HepG2 (cell line): Measurements from ENCODE around the gene RPA1. TPM values are rescaled to one million over a fixed set of nuclear protein-coding genes. Genes with fewer than 3 reads are reported as not detected.

Source experiments
- ATAC-seq: fragments of 200-7000 bp; cut with Tn5 transposase; 3 replicates; pipeline ENCODE4 v1.9.1; 2020; ENCODE audit warnings: mild to moderate bottlenecking, moderate library complexity
- BruUV-seq: library from RNA; stranded (reverse); fragments of 400-500 nt; replicated peaks from 2 replicates; lab custom pipeline; 2021; lab: Mats Ljungman, UMichigan
- CTCF ChIA-PET: fragments of 300-600 bp; formaldehyde crosslinking; extraction: SDS; loops from one replicate; lab custom pipeline; 2021; ENCODE audit warnings: low total read pairs, inconsistent platforms, low intra/inter-chr PET ratio; lab: Yijun Ruan, JAX
- POLR2A ChIA-PET: fragments of 350-600 bp; sonication (Branson Sonifier 250); formaldehyde crosslinking; loops from one replicate; lab custom pipeline; 2020; ENCODE audit warnings: antibody characterized with exemption, inconsistent platforms; lab: Yijun Ruan, JAX
- DNase-seq: peaks from one replicate; pipeline ENCODE4 v3.0.0-alpha.2; 2015; ENCODE audit warnings: low spot score
- FAIRE-seq: peaks from 3 replicates; lab custom pipeline; 2011; peaks lifted over from hg19 to GRCh38; lab: Jason Lieb, UNC
- H2AFZ ChIP-seq: one replicate; pipeline ENCODE4 v1.6.1; 2011; ENCODE audit warnings: low read length, inconsistent platforms
- H3K27ac ChIP-seq: fragments of 300-600 bp; 3 replicates; pipeline ENCODE4 v1.8.0; 2011; ENCODE audit warnings: mixed run types, mild to moderate bottlenecking, mixed read lengths, low read length, inconsistent platforms; ENCODE audit not compliant: insufficient read depth; ENCODE audit errors: extremely low read length
- H3K27me3 ChIP-seq, 2 experiments: fragments of 200-600 bp in 1 of 2; 2 replicates in 1 of 2; 3 replicates in 1 of 2; pipeline versions ENCODE4 v1.6.0 to v1.8.0; 2011; ENCODE audit warnings: low read length in 2 of 2, mild to moderate bottlenecking in 2 of 2, moderate library complexity in 2 of 2, inconsistent platforms in 1 of 2; ENCODE audit not compliant: insufficient read depth in 2 of 2, control insufficient read depth in 1 of 2
- H3K36me3 ChIP-seq, 2 experiments: fragments of 200-600 bp in 1 of 2; replicated peaks in 1 of 2; 2 replicates in 1 of 2; 3 replicates in 1 of 2; pipeline versions ENCODE4 v1.5.1 to v1.8.0; 2011; ENCODE audit warnings: low read length in 2 of 2, inconsistent platforms in 1 of 2; ENCODE audit not compliant: insufficient read depth in 2 of 2, control insufficient read depth in 1 of 2
- H3K4me1 ChIP-seq: 2 replicates; pipeline ENCODE4 v1.5.1; 2012; ENCODE audit warnings: low read length, inconsistent platforms; ENCODE audit not compliant: insufficient read depth
- H3K4me2 ChIP-seq: 2 replicates; pipeline ENCODE4 v1.6.0; 2011; ENCODE audit warnings: low read depth, low read length, inconsistent platforms
- H3K4me3 ChIP-seq, 3 experiments: fragments of 200-600 bp in 1 of 3; sonication (generic), shearing (Covaris generic) in 1 of 3; replicated peaks in 1 of 3; 2 replicates each; pipeline ENCODE4 v1.5.1; 2011 to 2016; ENCODE audit warnings: low read length in 3 of 3, inconsistent platforms in 2 of 3, low read depth in 2 of 3, mild to moderate bottlenecking in 2 of 3, control low read depth in 1 of 3, mixed read lengths in 1 of 3; ENCODE audit not compliant: insufficient read depth in 1 of 3
- H3K79me2 ChIP-seq: one replicate; pipeline ENCODE4 v1.6.1; 2011; ENCODE audit warnings: low read length, inconsistent platforms; ENCODE audit not compliant: insufficient read depth
- H3K9ac ChIP-seq: 2 replicates; pipeline ENCODE4 v1.6.0; 2011; ENCODE audit warnings: mild to moderate bottlenecking, low read depth, low read length, inconsistent platforms; ENCODE audit not compliant: insufficient read depth
- H3K9me3 ChIP-seq: 2 replicates; pipeline ENCODE4 v1.5.1; 2012; ENCODE audit warnings: mild to moderate bottlenecking, low read length
- H4K20me1 ChIP-seq: 2 replicates; pipeline ENCODE4 v1.6.0; 2011; ENCODE audit warnings: inconsistent platforms, mild to moderate bottlenecking, low read length, moderate library complexity; ENCODE audit not compliant: insufficient read depth
- MLXIP ChIP-seq: sonication (generic); formaldehyde crosslinking; IDR thresholded peaks from 2 replicates; pipeline ENCODE4 v1.9.0; 2021; ENCODE audit warnings: missing genetic modification reagents, borderline replicate concordance
- PAWR ChIP-seq: sonication (generic); formaldehyde crosslinking; IDR thresholded peaks from 2 replicates; pipeline ENCODE4 v1.4.0; 2020; ENCODE audit warnings: missing genetic modification reagents, mild to moderate bottlenecking, borderline replicate concordance
- PLRG1 ChIP-seq: fragments of 450-650 bp; conservative IDR thresholded peaks from 2 replicates; pipeline ENCODE4 v1.6.1; 2016
- RBFOX2 ChIP-seq: fragments of 200-400 bp; formaldehyde crosslinking; IDR thresholded peaks from 2 replicates; pipeline ENCODE4 v1.6.1; 2017; ENCODE audit warnings: low read depth, mild to moderate bottlenecking, low read length
- SMARCE1 ChIP-seq: fragments of 450-650 bp; IDR thresholded peaks from 2 replicates; pipeline ENCODE4 v1.6.1; 2017; ENCODE audit warnings: borderline replicate concordance
- SOX6 ChIP-seq, 2 experiments: fragments of 450-650 bp in 1 of 2; sonication (generic) in 1 of 2; formaldehyde crosslinking in 1 of 2; IDR thresholded peaks; 2 replicates each; pipeline versions ENCODE4 v1.4.0 to v1.6.1; 2017 to 2020; ENCODE audit warnings: antibody characterized with exemption in 1 of 2, mild to moderate bottlenecking in 1 of 2, missing genetic modification reagents in 1 of 2
- ZBTB3 ChIP-seq: sonication (generic); formaldehyde crosslinking; IDR thresholded peaks from 2 replicates; pipeline ENCODE4 v1.4.0; 2020; ENCODE audit warnings: low read depth, mild to moderate bottlenecking, moderate library complexity, missing genetic modification reagents, borderline replicate concordance
- ZNF101 ChIP-seq: sonication (generic); formaldehyde crosslinking; IDR thresholded peaks from 2 replicates; pipeline ENCODE4 v1.4.0; 2020; ENCODE audit warnings: mild to moderate bottlenecking, low read depth, missing genetic modification reagents, borderline replicate concordance
- ZNF510 ChIP-seq: sonication (generic); formaldehyde crosslinking; IDR thresholded peaks from 2 replicates; pipeline ENCODE4 v1.4.0; 2020; ENCODE audit warnings: low read depth, mild to moderate bottlenecking, missing genetic modification reagents
- WGBS: methylation state at CpG from one replicate; pipeline ENCODE4 v1.1.6; 2017; ENCODE audit warnings: low lambda C conversion rate; 5-methylcytosine and 5-hydroxymethylcytosine counted together
- in situ Hi-C: cut with HindIII; loops from 2 replicates; pipeline ENCODE4 v1.10.0; 2017; ENCODE audit warnings: low pct_unique_long_range_greater_than_20kb; ENCODE audit not compliant: extremely low pct_ligation_motif_present
- intact Hi-C: fragments of 100-400 bp; cut with micrococcal nuclease; formaldehyde crosslinking; loops from one replicate; pipeline ENCODE4 v1.10.0; 2022; ENCODE audit not compliant: unreplicated experiment
- polyA plus RNA-seq, 8 experiments: library from polyadenylated mRNA; depleted of rRNA in 3 of 8; stranded (reverse) in 7 of 8; unstranded in 1 of 8; fragments of >200 nt; fragmentation: Illumina TruSeq in 4 of 8; extraction: Trizol in 4 of 8; gene quantifications; 2 replicates each; pipeline versions ENCODE4 v1.2.1 to v1.2.3, GENCODE V29; 2011 to 2016; ENCODE audit warnings: low read depth in 4 of 8, missing spikeins in 1 of 8, mixed read lengths in 1 of 8; ENCODE audit not compliant: insufficient read depth in 1 of 8
- total RNA-seq, 5 experiments: library from RNA; depleted of rRNA; stranded (reverse); fragments of >200 nt; fragmentation: Illumina TruSeq; extraction: Trizol; gene quantifications; 2 replicates each; pipeline ENCODE4 v1.2.3, GENCODE V29; 2016; ENCODE audit warnings: low read depth in 1 of 5

RPA1 gene
- total and polyA plus RNA-seq, 2 of the 13 experiments (the other 11 are each of a cell fraction or from before 2014, with no cell fraction given) = 13.9 to 37.6 TPM

- POLR2A ChIA-PET = no interaction called here
- no TSS peak for BruUV-seq
- in situ Hi-C loops = no loop called here
Observed at GRCh38 chr17:1898872-1899271, 69.1 kb downstream of the RPA1 start.

DNA sequence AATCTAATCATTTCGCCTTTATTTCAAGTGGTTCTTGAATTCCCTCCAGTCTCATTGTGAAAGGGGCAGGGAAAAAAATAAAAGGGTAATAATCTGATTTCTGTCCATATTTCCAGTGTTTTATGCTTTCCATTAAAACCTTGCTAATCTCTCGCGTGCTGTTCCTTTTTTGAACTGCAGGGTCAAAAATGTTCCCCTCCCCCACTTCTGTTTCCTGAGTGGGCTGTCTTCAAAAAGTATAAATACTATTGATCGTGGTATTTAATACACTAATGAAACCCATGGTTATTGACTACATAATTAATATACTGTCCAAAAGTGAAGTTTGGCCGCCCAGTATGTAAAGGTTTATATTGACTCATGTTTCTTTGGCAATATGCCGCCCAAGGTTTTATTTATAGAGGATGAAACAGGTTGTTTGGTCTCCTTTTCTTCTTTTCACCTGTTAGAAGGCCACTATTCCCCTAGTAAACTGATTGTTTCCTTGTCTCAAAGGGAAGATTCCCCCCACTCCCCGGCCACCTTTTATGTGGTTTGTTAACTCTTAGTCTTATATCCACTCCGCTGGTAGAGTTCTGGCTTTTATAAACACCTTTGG, 69.7 kb downstream of the RPA1 start:
- no peaks in the 10 kb centered on the region for H4K20me1 ChIP-seq
- no peak for FAIRE-seq
- no peak overlapping the region for H3K4me2 ChIP-seq
- H3K27ac ChIP-seq = no peak overlapping the region
- H3K27me3 ChIP-seq = no peaks in the 10 kb centered on the region
- H3K9me3 ChIP-seq = no peaks in the 10 kb centered on the region
- no peak overlapping the region for H3K9ac ChIP-seq
- POLR2A ChIA-PET = no interaction called here
- in situ Hi-C loops (no loop called here), intact Hi-C loops (no loop called here)
- H3K79me2 ChIP-seq = no peaks in the 10 kb centered on the region
- H3K4me3 ChIP-seq = no peak overlapping the region
- H2AFZ ChIP-seq = no peak overlapping the region
- peaks cover 4 to 30% of the 10 kb centered on the region in 2 experiments for H3K36me3 ChIP-seq
- no peak for DNase-seq
- no peak for ATAC-seq
- 94% methylated on average over 8 of the region's 8 CpGs for WGBS
- CTCF ChIA-PET = no interaction called here
- TF ChIP-seq ZBTB3 (CRISPR knock-in tag) (no peak), ZNF101 (CRISPR knock-in tag) (no peak), PLRG1 (no peak), PAWR (CRISPR knock-in tag) (no peak), MLXIP (CRISPR knock-in tag) (no peak), SMARCE1 (no peak)
- BruUV-seq = no TSS peak
- peaks cover 26% of the 10 kb centered on the region for H3K4me1 ChIP-seq

More at GRCh38 chr17:1898872-1899271, 69.1 kb downstream of the RPA1 start:
- Histone ChIP-seq H3K9ac (no peak overlapping the region), H4K20me1 (no peaks in the 10 kb centered on the region), H3K36me3 (peaks cover 4 to 33% of the 10 kb centered on the region in 2 experiments), H3K4me2 (no peak overlapping the region), H3K4me1 (peaks cover 20% of the 10 kb centered on the region), H3K4me3 (no peak overlapping the region), H3K79me2 (no peaks in the 10 kb centered on the region), H3K27ac (no peak overlapping the region), H2AFZ (no peak overlapping the region), H3K27me3 (no peaks in the 10 kb centered on the region), H3K9me3 (no peaks in the 10 kb centered on the region)
- FAIRE-seq (no peak), DNase-seq (no peak), ATAC-seq (no peak)
- WGBS = 93% methylated on average over 12 of the region's 12 CpGs
- CTCF ChIA-PET = no interaction called here
- TF ChIP-seq SOX6 (IDR thresholded peaks at IDR 0.05) (no peak), SOX6 (CRISPR knock-in tag; IDR thresholded peaks at IDR 0.05) (no peak), ZNF510 (CRISPR knock-in tag) (no peak), RBFOX2 (no peak)
- intact Hi-C loops = no loop called here
